ENCODE data around the gene NTNG2. TPM values are rescaled to one million over a fixed set of nuclear protein-coding genes. Genes with fewer than 3 reads are reported as not detected.

The NTNG2 gene
- total and polyA plus RNA-seq, 2 donors (not counting 1 experiment from before 2014, with no cell fraction given), result 1.3 to 2.1 TPM

GRCh38 chr9:132182314-132183091, 20.6 kb downstream of the NTNG2 start:
- no peak overlapping the region for H3K9ac ChIP-seq (ENCODE audit: insufficient read depth, low read length)
- no peak overlapping the region for H2AFZ ChIP-seq (ENCODE audit: low read length)
- TF ChIP-seq EZH2 (IDR thresholded peaks at IDR 0.05; ENCODE audit: low read length, missing control alignments) (no peak), CTCF (conservative IDR thresholded peaks at IDR 0.05 in 1 of 2, IDR thresholded peaks at IDR 0.05 in 1 of 2; ENCODE audit: low read depth in 1 of 2, low read length in 2 of 2) (no peak)
- no peaks in the 10 kb centered on the region for H3K79me2 ChIP-seq (ENCODE audit: control insufficient read depth, insufficient read depth, low read length)
- H3K27me3 ChIP-seq (ENCODE audit: control insufficient read depth, insufficient read depth, low read length), result peaks cover 28% of the 10 kb centered on the region
- no peaks in the 10 kb centered on the region for H3K4me1 ChIP-seq (ENCODE audit: control insufficient read depth, extremely low read depth, insufficient read depth, low read length)
- no peak overlapping the region for H3K27ac ChIP-seq (ENCODE audit: insufficient read depth, low read length)
- no peaks in the 10 kb centered on the region for H4K20me1 ChIP-seq (ENCODE audit: control insufficient read depth, extremely low read depth, insufficient read depth, low read length)
- no peaks in the 10 kb centered on the region for H3K36me3 ChIP-seq (ENCODE audit: control insufficient read depth, insufficient read depth, low read length)
- no peaks in the 10 kb centered on the region for H3K9me3 ChIP-seq (ENCODE audit: control insufficient read depth, insufficient read depth, low read depth, low read length)
- H3K4me2 ChIP-seq (ENCODE audit: extremely low read depth, insufficient read depth, low read length), result no peak overlapping the region
- no peak for DNase-seq (ENCODE audit: low read depth in 2 of 2)
- H3K4me3 ChIP-seq (replicated peaks in 1 of 4; ENCODE audit: control extremely low read depth in 1 of 4, insufficient read depth in 1 of 4, low read depth in 3 of 4, low read length in 4 of 4), result no peak overlapping the region

GRCh38 chr9:132183134-132183533, 21.3 kb downstream of the NTNG2 start:
- Histone ChIP-seq H3K9ac (ENCODE audit: insufficient read depth, low read length) (no peak overlapping the region), H3K79me2 (ENCODE audit: control insufficient read depth, insufficient read depth, low read length) (no peaks in the 10 kb centered on the region), H3K4me2 (ENCODE audit: extremely low read depth, insufficient read depth, low read length) (no peak overlapping the region), H3K27ac (ENCODE audit: insufficient read depth, low read length) (no peak overlapping the region), H3K27me3 (ENCODE audit: control insufficient read depth, insufficient read depth, low read length) (peaks cover 33% of the 10 kb centered on the region), H4K20me1 (ENCODE audit: control insufficient read depth, extremely low read depth, insufficient read depth, low read length) (no peaks in the 10 kb centered on the region), H3K36me3 (ENCODE audit: control insufficient read depth, insufficient read depth, low read length) (no peaks in the 10 kb centered on the region), H3K9me3 (ENCODE audit: control insufficient read depth, insufficient read depth, low read depth, low read length) (no peaks in the 10 kb centered on the region), H2AFZ (ENCODE audit: low read length) (no peak overlapping the region), H3K4me1 (ENCODE audit: control insufficient read depth, extremely low read depth, insufficient read depth, low read length) (no peaks in the 10 kb centered on the region), H3K4me3 (replicated peaks in 1 of 4; ENCODE audit: control extremely low read depth in 1 of 4, insufficient read depth in 1 of 4, low read depth in 3 of 4, low read length in 4 of 4) (no peak overlapping the region)
- no peak for TF ChIP-seq CTCF (conservative IDR thresholded peaks at IDR 0.05 in 1 of 2, IDR thresholded peaks at IDR 0.05 in 1 of 2; ENCODE audit: low read depth in 1 of 2, low read length in 2 of 2)
- no peak for TF ChIP-seq EZH2 (IDR thresholded peaks at IDR 0.05; ENCODE audit: low read length, missing control alignments)
- DNase-seq (ENCODE audit: low read depth in 2 of 2), result no peak

GRCh38 chr9:132183715-132184114, 21.9 kb downstream of the NTNG2 start:
- no peak for DNase-seq (ENCODE audit: low read depth in 2 of 2)
- TF ChIP-seq CTCF (conservative IDR thresholded peaks at IDR 0.05 in 1 of 2, IDR thresholded peaks at IDR 0.05 in 1 of 2; ENCODE audit: low read depth in 1 of 2, low read length in 2 of 2), result no peak
- no peak for TF ChIP-seq EZH2 (IDR thresholded peaks at IDR 0.05; ENCODE audit: low read length, missing control alignments)
- Histone ChIP-seq H4K20me1 (ENCODE audit: control insufficient read depth, extremely low read depth, insufficient read depth, low read length) (no peaks in the 10 kb centered on the region), H3K79me2 (ENCODE audit: control insufficient read depth, insufficient read depth, low read length) (no peaks in the 10 kb centered on the region), H3K27ac (ENCODE audit: insufficient read depth, low read length) (no peak overlapping the region), H3K4me1 (ENCODE audit: control insufficient read depth, extremely low read depth, insufficient read depth, low read length) (no peaks in the 10 kb centered on the region), H3K27me3 (ENCODE audit: control insufficient read depth, insufficient read depth, low read length) (peaks cover 37% of the 10 kb centered on the region), H2AFZ (ENCODE audit: low read length) (no peak overlapping the region), H3K4me3 (replicated peaks in 1 of 4; ENCODE audit: control extremely low read depth in 1 of 4, insufficient read depth in 1 of 4, low read depth in 3 of 4, low read length in 4 of 4) (no peak overlapping the region), H3K4me2 (ENCODE audit: extremely low read depth, insufficient read depth, low read length) (no peak overlapping the region), H3K9ac (ENCODE audit: insufficient read depth, low read length) (no peak overlapping the region), H3K36me3 (ENCODE audit: control insufficient read depth, insufficient read depth, low read length) (no peaks in the 10 kb centered on the region), H3K9me3 (ENCODE audit: control insufficient read depth, insufficient read depth, low read depth, low read length) (no peaks in the 10 kb centered on the region)
